Body of pancreas (tissue), 4 donors: Measurements from ENCODE around the gene ETV5. TPM values are rescaled to one million over a fixed set of nuclear protein-coding genes. Genes with fewer than 3 reads are reported as not detected.

Source experiments
- ATAC-seq: fragments of 150-250 bp; one replicate; pipeline ENCODE4 v1.9.1; 2016
- DNase-seq, 4 donors: peaks; one replicate each; pipeline ENCODE4 v3.0.0-alpha.2; 2019
- H3K27ac ChIP-seq, 4 donors: fragments of 200-600 bp; sonication (generic); 1 replicate in 3 of 4; 2 replicates in 1 of 4; pipeline versions ENCODE4 v1.5.1 to v1.6.1; 2016 to 2019; ENCODE audit warnings: mild to moderate bottlenecking in 1 of 4, mixed read lengths in 1 of 4, moderate library complexity in 1 of 4
- H3K27me3 ChIP-seq, 2 donors: fragments of 200-600 bp; sonication (generic); one replicate each; pipeline ENCODE4 v1.6.0; 2016; ENCODE audit warnings: mild to moderate bottlenecking in 1 of 2
- H3K36me3 ChIP-seq, 2 donors: fragments of 200-600 bp; sonication (generic); replicated peaks in 1 of 2; 2 replicates each; pipeline ENCODE4 v1.5.1; 2016; ENCODE audit warnings: low read depth in 2 of 2; ENCODE audit not compliant: insufficient read depth in 1 of 2
- H3K4me1 ChIP-seq: fragments of 200-600 bp; sonication (generic); one replicate; pipeline ENCODE4 v1.6.0; 2016
- H3K4me3 ChIP-seq, 2 donors: fragments of 200-600 bp; sonication (generic); 1 replicate in 1 of 2; 2 replicates in 1 of 2; pipeline ENCODE4 v1.5.1; 2016 to 2019
- H3K9me3 ChIP-seq, 3 donors: fragments of 200-600 bp; sonication (generic); 1 replicate in 2 of 3; 2 replicates in 1 of 3; pipeline ENCODE4 v1.5.1; 2016
- CTCF ChIP-seq, 7 experiments: fragments of 450-650 bp in 4 of 7; fragments of 200-600 bp in 3 of 7; sonication (generic) in 3 of 7; IDR thresholded peaks; one replicate each; pipeline ENCODE4 v1.5.1; 2016 to 2019; ENCODE audit warnings: antibody characterized with exemption in 7 of 7
- POLR2A ChIP-seq, 3 donors: fragments of 450-650 bp; IDR thresholded peaks; one replicate each; pipeline ENCODE4 v1.6.1; 2016; ENCODE audit warnings: antibody characterized with exemption in 3 of 3, mild to moderate bottlenecking in 2 of 3
- WGBS, 2 donors: methylation state at CpG; one replicate each; pipeline ENCODE4 v1.1.5; 2017; 5-methylcytosine and 5-hydroxymethylcytosine counted together
- intact Hi-C: fragments of 100-400 bp; cut with DNase I; formaldehyde crosslinking; loops from one replicate; pipeline ENCODE4 v1.15.1; 2023
- total RNA-seq, 2 donors: library from RNA; depleted of rRNA; stranded (reverse); fragments of >200 nt; gene quantifications; one replicate each; pipeline ENCODE4 v1.1.0, GENCODE V29; 2016

ETV5 gene
- total RNA-seq, 2 donors from 2014 or later, result 14.5 to 39.2 TPM

- H3K36me3 ChIP-seq, result no peaks in the 10 kb centered on the region
- no peak for DNase-seq
- no peak overlapping the region for H3K4me3 ChIP-seq
- peak overlapping the region; percentile 78 to 89 (median 83) for H3K27ac ChIP-seq
- peaks cover 46% of the 10 kb centered on the region for H3K4me1 ChIP-seq
- H3K9me3 ChIP-seq, result no peaks in the 10 kb centered on the region
- intact Hi-C loops, result no loop called here
- no peak for TF ChIP-seq POLR2A (IDR thresholded peaks at IDR 0.05)
- TF ChIP-seq CTCF (IDR thresholded peaks at IDR 0.05), result no peak
- no peaks in the 10 kb centered on the region for H3K27me3 ChIP-seq
- ATAC-seq, result no peak
- WGBS, 2 donors, result 73 to 97% methylated on average over 2 of the region's 2 CpGs
Measured at GRCh38 chr3:186125118-186125517, 16.2 kb upstream of the ETV5 start.

DNA sequence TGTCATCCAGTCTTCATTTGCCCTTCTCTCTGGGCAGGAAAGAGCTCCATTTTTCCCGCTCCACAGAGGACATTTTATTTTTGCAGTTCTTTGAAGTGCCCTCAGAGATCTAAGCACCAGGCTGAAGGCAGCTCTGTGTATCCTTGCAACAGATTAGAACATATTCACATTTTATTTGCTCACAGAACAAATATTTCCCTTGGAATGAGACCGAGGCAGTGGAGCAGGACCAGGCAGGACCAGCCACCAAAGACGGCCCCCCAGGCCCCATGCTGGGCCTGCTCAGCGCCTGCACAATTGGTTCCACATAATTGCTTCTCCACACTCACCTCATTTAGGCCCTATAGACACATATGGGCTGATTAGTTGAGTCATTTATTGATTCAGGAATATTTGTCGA is 15.7 kb upstream of the ETV5 start:
- Histone ChIP-seq H3K4me3 (no peak overlapping the region), H3K27ac (peak overlapping the region; percentile 78 to 89 (median 83)), H3K36me3 (no peaks in the 10 kb centered on the region), H3K4me1 (peaks cover 46% of the 10 kb centered on the region), H3K27me3 (no peaks in the 10 kb centered on the region), H3K9me3 (no peaks in the 10 kb centered on the region)
- ATAC-seq, result peak; percentile 72
- intact Hi-C loops, result no loop called here
- DNase-seq, result peak; percentile 52 to 74 (median 63)
- no peak for TF ChIP-seq CTCF (IDR thresholded peaks at IDR 0.05)
- peak in 2 of 3 donors; percentile 32 to 34 for TF ChIP-seq POLR2A (IDR thresholded peaks at IDR 0.05)
- 21 to 25% methylated on average over 5 of the region's 5 CpGs for WGBS, 2 donors

GRCh38 chr3:186123012-186123411 is 14.1 kb upstream of the ETV5 start:
- H3K4me1 ChIP-seq, result peaks cover 59% of the 10 kb centered on the region
- no peaks in the 10 kb centered on the region for H3K36me3 ChIP-seq
- ATAC-seq (no peak), DNase-seq (no peak)
- no peaks in the 10 kb centered on the region for H3K27me3 ChIP-seq
- H3K9me3 ChIP-seq, result no peaks in the 10 kb centered on the region
- 33 to 37% methylated on average over 5 of the region's 5 CpGs for WGBS, 2 donors
- peak overlapping the region; percentile 78 to 89 (median 83) for H3K27ac ChIP-seq
- no peak overlapping the region for H3K4me3 ChIP-seq
- TF ChIP-seq CTCF (IDR thresholded peaks at IDR 0.05) (no peak), POLR2A (IDR thresholded peaks at IDR 0.05) (no peak)
- intact Hi-C loops, result no loop called here

DNA sequence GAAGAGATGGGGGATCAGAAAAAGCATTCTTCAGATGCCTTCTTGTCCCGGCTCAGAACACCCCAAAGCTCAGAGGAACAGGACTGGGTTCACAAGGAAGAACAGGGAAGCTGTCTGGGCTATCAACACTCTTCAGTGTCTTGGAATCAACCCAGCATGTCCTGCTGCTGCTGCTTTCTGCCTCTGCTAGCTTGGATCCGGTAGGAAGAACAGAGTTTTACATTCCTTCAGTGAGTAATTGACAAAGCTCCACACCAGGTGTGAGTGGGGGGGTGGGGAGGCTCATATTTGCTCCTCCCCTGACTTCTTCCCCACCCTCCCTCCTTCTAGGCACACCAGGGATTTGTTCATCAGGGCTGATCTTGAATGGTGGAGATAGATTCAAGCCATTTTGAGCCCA is 13.1 kb upstream of the ETV5 start:
- no peaks in the 10 kb centered on the region for H3K27me3 ChIP-seq
- H3K27ac ChIP-seq, result peak overlapping the region; percentile 78 to 89 (median 84)
- H3K4me1 ChIP-seq, result peaks cover 66% of the 10 kb centered on the region
- ATAC-seq (peak; percentile 81), DNase-seq (peak; percentile 82 to 90 (median 89))
- no peaks in the 10 kb centered on the region for H3K36me3 ChIP-seq
- WGBS, 2 donors, result 10 to 11% methylated on average over 2 of the region's 2 CpGs
- intact Hi-C loops, result no loop called here
- H3K4me3 ChIP-seq, result peak overlapping the region in 1 of 2 donors; percentile 11
- no peaks in the 10 kb centered on the region for H3K9me3 ChIP-seq
- peak; percentile 46 to 57 (median 54) for TF ChIP-seq POLR2A (IDR thresholded peaks at IDR 0.05)
- no peak for TF ChIP-seq CTCF (IDR thresholded peaks at IDR 0.05)

DNA sequence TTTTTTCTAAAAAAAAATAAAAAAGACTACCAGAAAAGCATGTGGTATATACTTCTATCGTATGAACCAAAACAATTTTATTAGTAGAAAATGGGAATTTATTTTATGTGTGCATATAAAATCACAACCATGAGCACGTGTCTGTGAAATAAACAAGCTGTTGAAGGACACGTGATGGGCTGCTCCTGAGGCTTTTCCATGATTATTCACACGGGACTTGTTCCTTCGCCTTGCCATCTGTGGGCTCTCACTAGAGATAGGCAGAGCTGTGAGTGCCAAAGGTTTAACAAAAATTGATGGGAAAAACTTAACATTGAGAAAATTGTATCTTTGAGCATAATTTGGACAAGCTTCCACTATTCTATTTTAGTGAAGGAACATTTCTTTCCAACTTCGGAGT is 12.4 kb upstream of the ETV5 start:
- intact Hi-C loops, result no loop called here
- TF ChIP-seq POLR2A (IDR thresholded peaks at IDR 0.05), result no peak
- no peak for TF ChIP-seq CTCF (IDR thresholded peaks at IDR 0.05)
- no peaks in the 10 kb centered on the region for H3K27me3 ChIP-seq
- DNase-seq (peak in 3 of 4 donors; percentile 62 to 73 (median 72)), ATAC-seq (peak; percentile 25)
- no peaks in the 10 kb centered on the region for H3K9me3 ChIP-seq
- H3K4me1 ChIP-seq, result peaks cover 66% of the 10 kb centered on the region
- H3K27ac ChIP-seq, result peak overlapping the region; percentile 78 to 89 (median 84)
- 31 to 32% methylated on average over 6 of the region's 6 CpGs for WGBS, 2 donors
- H3K4me3 ChIP-seq, result peak overlapping the region in 1 of 2 donors; percentile 11
- H3K36me3 ChIP-seq, result no peaks in the 10 kb centered on the region
